Tibial nerve (tissue), 4 donors: ENCODE results near the gene ITGB1. TPM values are rescaled to one million over a fixed set of nuclear protein-coding genes. Genes with fewer than 3 reads are reported as not detected.

Source experiments
- DNase-seq, 2 donors: peaks; one replicate each; pipeline ENCODE4 v3.0.0-alpha.2; 2019; ENCODE audit warnings: low spot score in 2 of 2
- H3K27ac ChIP-seq, 4 donors: fragments of 200-600 bp; sonication (generic) in 3 of 4; one replicate each; pipeline ENCODE4 v1.5.1; 2017 to 2019; ENCODE audit warnings: mild to moderate bottlenecking in 1 of 4
- H3K27me3 ChIP-seq, 2 donors: fragments of 200-600 bp; sonication (generic) in 1 of 2; one replicate each; pipeline versions ENCODE4 v1.5.1 to v1.6.0; 2017 to 2019
- H3K36me3 ChIP-seq, 3 donors: fragments of 200-600 bp; sonication (generic); one replicate each; pipeline ENCODE4 v1.5.1; 2018 to 2019
- H3K4me1 ChIP-seq, 4 donors: fragments of 200-600 bp; sonication (generic) in 3 of 4; one replicate each; pipeline ENCODE4 v1.5.1; 2017 to 2019
- H3K4me3 ChIP-seq, 4 donors: fragments of 200-600 bp; sonication (generic) in 3 of 4; one replicate each; pipeline ENCODE4 v1.5.1; 2017 to 2019; ENCODE audit warnings: mild to moderate bottlenecking in 1 of 4, moderate library complexity in 1 of 4
- H3K9me3 ChIP-seq, 4 donors: fragments of 200-600 bp; sonication (generic) in 3 of 4; one replicate each; pipeline ENCODE4 v1.5.1; 2017 to 2019
- EP300 ChIP-seq, 2 donors: sonication (generic); formaldehyde crosslinking; IDR thresholded peaks; one replicate each; pipeline ENCODE4 v1.6.1; 2017; ENCODE audit warnings: antibody characterized with exemption in 2 of 2, mild to moderate bottlenecking in 1 of 2
- POLR2A ChIP-seq, 2 donors: fragments of 450-650 bp; IDR thresholded peaks; one replicate each; pipeline ENCODE4 v1.6.1; 2017; ENCODE audit warnings: antibody characterized with exemption in 2 of 2, mild to moderate bottlenecking in 2 of 2, moderate library complexity in 2 of 2
- WGBS, 2 donors: methylation state at CpG; one replicate each; pipeline ENCODE4 v1.1.5; 2018; 5-methylcytosine and 5-hydroxymethylcytosine counted together
- total RNA-seq, 4 donors: library from RNA; depleted of rRNA; stranded (reverse); fragments of >200 nt; gene quantifications; one replicate each; pipeline ENCODE4 v1.1.0, GENCODE V29; 2016
- TF ChIP-seq, protein P1 (sequence below), 5 experiments: fragments of 200-600 bp in 3 of 5; fragments of 450-650 bp in 2 of 5; sonication (generic) in 3 of 5; IDR thresholded peaks; one replicate each; pipeline ENCODE4 v1.5.1; 2016 to 2019; ENCODE audit warnings: antibody characterized with exemption in 5 of 5, mild to moderate bottlenecking in 3 of 5, moderate library complexity in 2 of 5

Gene ITGB1
- total RNA-seq, 4 donors from 2014 or later: 288 to 483 (median 404) TPM

GRCh38 chr10:32976338-32976737, 18.3 kb upstream of the ITGB1 start:
- Histone ChIP-seq H3K9me3 (no peaks in the 10 kb centered on the region), H3K4me1 (peaks cover 0 to 12% (median 7%) of the 10 kb centered on the region in 4 donors), H3K36me3 (no peaks in the 10 kb centered on the region), H3K4me3 (no peak overlapping the region), H3K27ac (no peak overlapping the region), H3K27me3 (no peaks in the 10 kb centered on the region)
- TF ChIP-seq POLR2A (IDR thresholded peaks at IDR 0.05) (no peak), EP300 (IDR thresholded peaks at IDR 0.05) (no peak)
- TF ChIP-seq, protein P1, sequence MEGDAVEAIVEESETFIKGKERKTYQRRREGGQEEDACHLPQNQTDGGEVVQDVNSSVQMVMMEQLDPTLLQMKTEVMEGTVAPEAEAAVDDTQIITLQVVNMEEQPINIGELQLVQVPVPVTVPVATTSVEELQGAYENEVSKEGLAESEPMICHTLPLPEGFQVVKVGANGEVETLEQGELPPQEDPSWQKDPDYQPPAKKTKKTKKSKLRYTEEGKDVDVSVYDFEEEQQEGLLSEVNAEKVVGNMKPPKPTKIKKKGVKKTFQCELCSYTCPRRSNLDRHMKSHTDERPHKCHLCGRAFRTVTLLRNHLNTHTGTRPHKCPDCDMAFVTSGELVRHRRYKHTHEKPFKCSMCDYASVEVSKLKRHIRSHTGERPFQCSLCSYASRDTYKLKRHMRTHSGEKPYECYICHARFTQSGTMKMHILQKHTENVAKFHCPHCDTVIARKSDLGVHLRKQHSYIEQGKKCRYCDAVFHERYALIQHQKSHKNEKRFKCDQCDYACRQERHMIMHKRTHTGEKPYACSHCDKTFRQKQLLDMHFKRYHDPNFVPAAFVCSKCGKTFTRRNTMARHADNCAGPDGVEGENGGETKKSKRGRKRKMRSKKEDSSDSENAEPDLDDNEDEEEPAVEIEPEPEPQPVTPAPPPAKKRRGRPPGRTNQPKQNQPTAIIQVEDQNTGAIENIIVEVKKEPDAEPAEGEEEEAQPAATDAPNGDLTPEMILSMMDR (IDR thresholded peaks at IDR 0.05): no peak
- whole genome bisulfite sequencing, 2 donors: 81 to 85% methylated on average over 3 of the region's 3 CpGs
- DNase-seq: no peak

GRCh38 chr10:32972929-32973328, 14.9 kb upstream of the ITGB1 start:
- DNase-seq: no peak
- no peak overlapping the region for H3K27ac ChIP-seq
- no peak overlapping the region for H3K4me3 ChIP-seq
- H3K4me1 ChIP-seq: no peaks in the 10 kb centered on the region
- no peaks in the 10 kb centered on the region for H3K36me3 ChIP-seq
- H3K9me3 ChIP-seq: no peaks in the 10 kb centered on the region
- TF ChIP-seq POLR2A (IDR thresholded peaks at IDR 0.05) (no peak), EP300 (IDR thresholded peaks at IDR 0.05) (no peak)
- TF ChIP-seq, protein P1 (IDR thresholded peaks at IDR 0.05): no peak
- H3K27me3 ChIP-seq: no peaks in the 10 kb centered on the region

- Histone ChIP-seq H3K4me1 (no peaks in the 10 kb centered on the region), H3K27ac (no peak overlapping the region)
Measured at GRCh38 chr10:32972460-32972859, 14.4 kb upstream of the ITGB1 start.

DNA sequence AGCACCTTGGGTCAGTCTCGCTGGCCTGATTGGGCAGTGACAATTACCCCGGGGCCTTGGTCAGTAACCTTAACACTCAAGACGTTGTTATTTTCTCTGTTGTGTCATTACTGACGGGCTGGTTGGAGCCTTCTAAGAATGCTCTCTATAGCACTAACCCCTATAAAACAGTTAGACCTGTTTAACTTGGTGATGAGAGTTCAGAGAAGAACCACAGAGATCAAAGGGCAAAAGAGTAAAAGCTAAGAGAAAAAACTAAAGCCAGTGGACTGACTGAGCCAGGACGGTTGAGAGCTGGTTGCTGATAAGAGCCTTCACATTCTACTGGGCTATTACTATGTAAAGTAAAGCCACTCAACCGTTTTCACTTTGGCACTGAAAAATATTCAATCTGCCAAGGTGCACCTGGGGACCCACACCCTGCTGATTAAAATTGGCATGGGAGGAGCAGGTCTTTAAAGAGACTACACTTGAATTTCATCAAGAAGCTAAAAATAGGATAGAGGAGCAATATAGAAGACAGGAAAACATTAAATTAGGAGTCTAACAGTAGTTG, 13.6 kb upstream of the ITGB1 start:
- H3K36me3 ChIP-seq: no peaks in the 10 kb centered on the region
- TF ChIP-seq, protein P1 (IDR thresholded peaks at IDR 0.05): no peak
- TF ChIP-seq POLR2A (IDR thresholded peaks at IDR 0.05) (no peak), EP300 (IDR thresholded peaks at IDR 0.05) (no peak)
- peak overlapping the region in 1 of 4 donors; percentile 16 for H3K27ac ChIP-seq
- H3K27me3 ChIP-seq: no peaks in the 10 kb centered on the region
- no peak for DNase-seq
- no peaks in the 10 kb centered on the region for H3K4me1 ChIP-seq
- H3K4me3 ChIP-seq: no peak overlapping the region
- 56 to 58% methylated on average over 6 of the region's 6 CpGs for WGBS, 2 donors
- no peaks in the 10 kb centered on the region for H3K9me3 ChIP-seq

More at GRCh38 chr10:32972460-32972859, 14.4 kb upstream of the ITGB1 start:
- Histone ChIP-seq H3K4me3 (no peak overlapping the region), H3K27me3 (no peaks in the 10 kb centered on the region), H3K9me3 (no peaks in the 10 kb centered on the region), H3K36me3 (no peaks in the 10 kb centered on the region)
- TF ChIP-seq POLR2A (IDR thresholded peaks at IDR 0.05) (no peak), EP300 (IDR thresholded peaks at IDR 0.05) (no peak)
- TF ChIP-seq, protein P1 (IDR thresholded peaks at IDR 0.05): no peak
- DNase-seq: no peak
- 72 to 82% methylated on average over 4 of the region's 4 CpGs for WGBS, 2 donors

GRCh38 chr10:32970910-32971309, 12.9 kb upstream of the ITGB1 start:
- DNase-seq: no peak
- no peaks in the 10 kb centered on the region for H3K4me1 ChIP-seq
- 62 to 66% methylated on average over 2 of the region's 2 CpGs for WGBS, 2 donors
- TF ChIP-seq, protein P1 (IDR thresholded peaks at IDR 0.05): no peak
- TF ChIP-seq POLR2A (IDR thresholded peaks at IDR 0.05) (no peak), EP300 (IDR thresholded peaks at IDR 0.05) (no peak)
- H3K36me3 ChIP-seq: no peaks in the 10 kb centered on the region
- H3K9me3 ChIP-seq: no peaks in the 10 kb centered on the region
- H3K4me3 ChIP-seq: no peak overlapping the region
- no peak overlapping the region for H3K27ac ChIP-seq
- H3K27me3 ChIP-seq: no peaks in the 10 kb centered on the region
